Measurements from ENCODE around the gene MYL12B. TPM values are rescaled to one million over a fixed set of nuclear protein-coding genes. Genes with fewer than 3 reads are reported as not detected.

MYL12B gene
- total RNA-seq, 1 experiment from 2014 or later, result 166 TPM

GRCh38 chr18:3254725-3255124 is 7.2 kb upstream of the MYL12B start:
- Histone ChIP-seq H4K8ac (replicated peaks; ENCODE audit: insufficient read length, low read depth, low read length) (no peak overlapping the region), H3K27me3 (ENCODE audit: insufficient read depth, low read length) (no peaks in the 10 kb centered on the region), H2AK5ac (ENCODE audit: insufficient read length, low read length) (no peak overlapping the region), H3K18ac (ENCODE audit: insufficient read length, low read depth, low read length) (no peak overlapping the region), H3K23me2 (ENCODE audit: insufficient read length, low read depth, low read length, poor library complexity, severe bottlenecking) (no peaks in the 10 kb centered on the region), H2BK20ac (ENCODE audit: low read depth, low read length, poor library complexity, severe bottlenecking) (no peak overlapping the region), H3K4me2 (ENCODE audit: insufficient read depth, insufficient read length, low read length) (no peak overlapping the region), H4K91ac (ENCODE audit: insufficient read length, low read depth, low read length) (no peak overlapping the region), H3K4ac (ENCODE audit: low read depth, low read length) (no peak overlapping the region), H3K79me1 (ENCODE audit: insufficient read depth, low read depth, low read length, poor library complexity, severe bottlenecking) (no peaks in the 10 kb centered on the region), H3K56ac (ENCODE audit: insufficient read length, low read depth, low read length) (no peak overlapping the region), H2BK12ac (ENCODE audit: insufficient read length, low read depth, low read length) (no peak overlapping the region), H4K20me1 (ENCODE audit: control insufficient read depth, insufficient read depth, insufficient read length) (no peaks in the 10 kb centered on the region), H3K23ac (ENCODE audit: insufficient read length, low read depth, low read length) (no peak overlapping the region), H3K14ac (ENCODE audit: insufficient read depth, low read length) (no peak overlapping the region), H3K27ac (ENCODE audit: insufficient read length, low read depth, low read length) (no peak overlapping the region), H3T11ph (ENCODE audit: low read length) (no peak overlapping the region), H3K9me3 (ENCODE audit: control insufficient read depth, low read depth, low read length) (no peaks in the 10 kb centered on the region), H2AFZ (ENCODE audit: low read length) (no peak overlapping the region), H3K79me2 (ENCODE audit: insufficient read depth, low read length) (peaks cover 6% of the 10 kb centered on the region; the same call in 1 of the 2 replicates), H2BK120ac (ENCODE audit: low read depth, low read length, poor library complexity, severe bottlenecking) (no peak overlapping the region), H2BK15ac (ENCODE audit: low read depth, low read length) (no peak overlapping the region), H2BK5ac (ENCODE audit: insufficient read length, low read length) (no peak overlapping the region), H4K5ac (ENCODE audit: insufficient read length, low read depth, low read length) (no peak overlapping the region), H3K9ac (ENCODE audit: extremely low read depth, insufficient read length, low read length) (no peak overlapping the region), H3K4me1 (ENCODE audit: insufficient read depth, low read length) (no peaks in the 10 kb centered on the region)
- Mint-ChIP-seq H3K36me3 (ENCODE audit: insufficient read depth in 1 of 3, low read depth in 3 of 3) (peaks cover 35 to 57% (median 57%) of the 10 kb centered on the region in 3 experiments), H3K27ac (no peak overlapping the region), H3K9me3 (no peaks in the 10 kb centered on the region), H3K4me1 (peaks cover 19 to 28% of the 10 kb centered on the region in 2 experiments), H3K4me3 (no peak overlapping the region), H3K27me3 (ENCODE audit: low read depth) (no peaks in the 10 kb centered on the region)
- WGBS (ENCODE audit: extremely low coverage, insufficient read length, low lambda C conversion rate), result no CpG with 5 or more reads among the region's 4 CpGs
- TF ChIP-seq, protein P1, sequence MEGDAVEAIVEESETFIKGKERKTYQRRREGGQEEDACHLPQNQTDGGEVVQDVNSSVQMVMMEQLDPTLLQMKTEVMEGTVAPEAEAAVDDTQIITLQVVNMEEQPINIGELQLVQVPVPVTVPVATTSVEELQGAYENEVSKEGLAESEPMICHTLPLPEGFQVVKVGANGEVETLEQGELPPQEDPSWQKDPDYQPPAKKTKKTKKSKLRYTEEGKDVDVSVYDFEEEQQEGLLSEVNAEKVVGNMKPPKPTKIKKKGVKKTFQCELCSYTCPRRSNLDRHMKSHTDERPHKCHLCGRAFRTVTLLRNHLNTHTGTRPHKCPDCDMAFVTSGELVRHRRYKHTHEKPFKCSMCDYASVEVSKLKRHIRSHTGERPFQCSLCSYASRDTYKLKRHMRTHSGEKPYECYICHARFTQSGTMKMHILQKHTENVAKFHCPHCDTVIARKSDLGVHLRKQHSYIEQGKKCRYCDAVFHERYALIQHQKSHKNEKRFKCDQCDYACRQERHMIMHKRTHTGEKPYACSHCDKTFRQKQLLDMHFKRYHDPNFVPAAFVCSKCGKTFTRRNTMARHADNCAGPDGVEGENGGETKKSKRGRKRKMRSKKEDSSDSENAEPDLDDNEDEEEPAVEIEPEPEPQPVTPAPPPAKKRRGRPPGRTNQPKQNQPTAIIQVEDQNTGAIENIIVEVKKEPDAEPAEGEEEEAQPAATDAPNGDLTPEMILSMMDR (conservative IDR thresholded peaks at IDR 0.05), result no peak
- DNase-seq, result no peak

Data from H9 (cell line).